HCT116 (cell line): Measurements from ENCODE around the gene TRIM65. TPM values are rescaled to one million over a fixed set of nuclear protein-coding genes. Genes with fewer than 3 reads are reported as not detected.

Source experiments
- ATAC-seq: fragments of 200-7000 bp; cut with Tn5 transposase; 2 replicates; pipeline ENCODE4 v1.9.1; 2020; ENCODE audit warnings: mild to moderate bottlenecking, moderate library complexity
- BruUV-seq: library from RNA; stranded (reverse); fragments of 400-500 nt; replicated peaks from 2 replicates; lab custom pipeline; 2021; lab: Mats Ljungman, UMichigan
- CTCF ChIA-PET: fragments of 300-600 bp; sonication (Branson Sonifier 250); formaldehyde crosslinking; loops from one replicate; lab custom pipeline; 2021; ENCODE audit warnings: antibody characterized with exemption; lab: Charles Lee
- POLR2A ChIA-PET: fragments of 300-600, 350-600 bp; sonication (Branson Sonifier 250); formaldehyde crosslinking; loops from one replicate; lab custom pipeline; 2021; ENCODE audit warnings: antibody characterized with exemption; lab: Charles Lee
- RAD21 ChIA-PET, 2 experiments: fragments of 300-600 bp; sonication (Branson Sonifier 250); formaldehyde crosslinking; loops; one replicate each; lab custom pipeline; 2023; ENCODE audit warnings: low total read pairs in 2 of 2; ENCODE audit not compliant: uncharacterized antibody in 2 of 2, unreplicated experiment in 2 of 2, low non-redundant PET in 1 of 2; lab: Charles Lee
- DNase-seq: peaks from one replicate; pipeline ENCODE4 v3.0.0-alpha.2; 2010; ENCODE audit warnings: low read depth, low spot score
- H2AFZ ChIP-seq: fragments of 200-600 bp; shearing (Covaris generic), sonication (generic); 2 replicates; pipeline ENCODE4 v1.6.1; 2017; ENCODE audit warnings: low read depth, mixed run types, mixed read lengths, antibody characterized with exemption, low read length; ENCODE audit not compliant: poor library complexity, severe bottlenecking
- H3K27ac ChIP-seq: 2 replicates; pipeline ENCODE4 v1.5.1; 2012; ENCODE audit warnings: low read depth, low read length
- H3K27me3 ChIP-seq: fragments of 200-600 bp; sonication (generic); 2 replicates; pipeline ENCODE4 v1.6.1; 2016; ENCODE audit warnings: mixed run types, low read length, mixed read lengths; ENCODE audit not compliant: insufficient read depth
- H3K36me3 ChIP-seq, 2 experiments: fragments of 200-500 bp in 1 of 2; fragments of 200-600 bp in 1 of 2; sonication (Bioruptor generic) in 1 of 2; sonication (generic) in 1 of 2; 2 replicates each; pipeline versions ENCODE4 v1.5.1 to v1.6.1; 2014 to 2016; ENCODE audit warnings: low read length in 2 of 2, inconsistent platforms in 1 of 2, mixed read lengths in 1 of 2, mixed run types in 1 of 2; ENCODE audit not compliant: insufficient read depth in 2 of 2, control insufficient read depth in 1 of 2
- H3K4me1 ChIP-seq, 2 experiments: fragments of 200-600 bp in 1 of 2; sonication (generic) in 1 of 2; 2 replicates each; pipeline versions ENCODE4 v1.5.1 to v1.6.1; 2012 to 2017; ENCODE audit warnings: low read length in 2 of 2, inconsistent platforms in 1 of 2, mild to moderate bottlenecking in 1 of 2, mixed read lengths in 1 of 2, mixed run types in 1 of 2, moderate library complexity in 1 of 2; ENCODE audit not compliant: insufficient read depth in 2 of 2, control insufficient read depth in 1 of 2
- H3K4me2 ChIP-seq: fragments of 200-600 bp; sonication (generic); 2 replicates; pipeline ENCODE4 v1.6.1; 2017; ENCODE audit warnings: mixed run types, low read length, mixed read lengths
- H3K4me3 ChIP-seq, 2 experiments: fragments of 200-600 bp in 1 of 2; sonication (generic) in 1 of 2; replicated peaks in 1 of 2; 2 replicates each; pipeline ENCODE4 v1.5.1; 2011 to 2016; ENCODE audit warnings: low read length in 2 of 2, control low read depth in 1 of 2, low read depth in 1 of 2, mild to moderate bottlenecking in 1 of 2, mixed read lengths in 1 of 2, mixed run types in 1 of 2
- H3K79me2 ChIP-seq: fragments of 200-600 bp; sonication (generic); 2 replicates; pipeline ENCODE4 v1.6.1; 2017; ENCODE audit warnings: mild to moderate bottlenecking, mixed run types, low read length, moderate library complexity, mixed read lengths; ENCODE audit not compliant: insufficient read depth
- H3K9ac ChIP-seq: fragments of 200-600 bp; sonication (generic); 2 replicates; pipeline ENCODE4 v1.6.1; 2016; ENCODE audit warnings: low read length, mixed read lengths
- H3K9me2 ChIP-seq: fragments of 200-600 bp; sonication (generic), shearing (Covaris generic); 2 replicates; pipeline ENCODE4 v1.6.1; 2017; ENCODE audit warnings: mixed run types, mild to moderate bottlenecking, moderate library complexity; ENCODE audit not compliant: insufficient read depth
- H3K9me3 ChIP-seq, 2 experiments: fragments of 200-500 bp in 1 of 2; fragments of 200-600 bp in 1 of 2; sonication (Bioruptor generic) in 1 of 2; sonication (generic) in 1 of 2; 2 replicates each; pipeline ENCODE4 v1.6.1; 2014 to 2017; ENCODE audit warnings: low read length in 2 of 2, mixed read lengths in 2 of 2, inconsistent platforms in 1 of 2, low read depth in 1 of 2, mild to moderate bottlenecking in 1 of 2, mixed run types in 1 of 2, moderate library complexity in 1 of 2; ENCODE audit not compliant: control insufficient read depth in 1 of 2, insufficient read depth in 1 of 2
- H4K20me1 ChIP-seq: fragments of 200-600 bp; sonication (generic), shearing (Covaris generic); 2 replicates; pipeline ENCODE4 v1.6.1; 2017; ENCODE audit warnings: mixed run types, mild to moderate bottlenecking, moderate library complexity; ENCODE audit not compliant: insufficient read depth
- CBX3 ChIP-seq: IDR thresholded peaks from 2 replicates; pipeline ENCODE4 v1.6.1; 2012; ENCODE audit warnings: low read depth
- CTCF ChIP-seq, 3 experiments: fragments of 200-600 bp in 1 of 3; sonication (generic) in 1 of 3; IDR thresholded peaks in 2 of 3; conservative IDR thresholded peaks in 1 of 3; 2 replicates each; pipeline ENCODE4 v1.5.1; 2012 to 2017; ENCODE audit warnings: low read depth in 2 of 3, low read length in 2 of 3, antibody characterized with exemption in 1 of 3, borderline replicate concordance in 1 of 3, control low read depth in 1 of 3, mild to moderate bottlenecking in 1 of 3, mixed read lengths in 1 of 3, mixed run types in 1 of 3, moderate library complexity in 1 of 3; ENCODE audit not compliant: insufficient read depth in 1 of 3
- EGR1 ChIP-seq: IDR thresholded peaks from 2 replicates; pipeline ENCODE4 v1.6.1; 2012; ENCODE audit warnings: low read depth
- ELF1 ChIP-seq: IDR thresholded peaks from 2 replicates; pipeline ENCODE4 v1.6.1; 2012; ENCODE audit warnings: low read depth, borderline replicate concordance
- EZH2 ChIP-seq: fragments of 200-600 bp; sonication (generic); IDR thresholded peaks from 2 replicates; pipeline ENCODE4 v1.6.1; 2017; ENCODE audit warnings: antibody characterized with exemption, mixed run types
- EZH2phosphoT487 ChIP-seq: fragments of 200-600 bp; IDR thresholded peaks from 2 replicates; pipeline ENCODE4 v1.6.1; 2018; ENCODE audit warnings: antibody characterized with exemption, borderline replicate concordance
- JUND ChIP-seq: IDR thresholded peaks from 2 replicates; pipeline ENCODE4 v1.6.1; 2012
- POLR2A ChIP-seq: IDR thresholded peaks from 2 replicates; pipeline ENCODE4 v1.7.0; 2011; ENCODE audit warnings: borderline replicate concordance; ENCODE audit not compliant: insufficient read depth, insufficient read length; ENCODE audit errors: extremely low read depth
- POLR2AphosphoS5 ChIP-seq: IDR thresholded peaks from 2 replicates; pipeline ENCODE4 v1.6.1; 2011; ENCODE audit warnings: mild to moderate bottlenecking, low read depth, low read length, moderate library complexity
- RAD21 ChIP-seq: IDR thresholded peaks from 2 replicates; pipeline ENCODE4 v1.6.1; 2012; ENCODE audit warnings: low read depth, mild to moderate bottlenecking
- REST ChIP-seq: IDR thresholded peaks from 2 replicates; pipeline ENCODE4 v1.6.1; 2012; ENCODE audit warnings: low read depth
- SIN3A ChIP-seq: IDR thresholded peaks from 2 replicates; pipeline ENCODE4 v1.6.1; 2012; ENCODE audit warnings: low read depth
- SP1 ChIP-seq: IDR thresholded peaks from 2 replicates; pipeline ENCODE4 v1.6.1; 2012; ENCODE audit warnings: low read depth
- SRF ChIP-seq: IDR thresholded peaks from 2 replicates; pipeline ENCODE4 v1.6.1; 2012; ENCODE audit warnings: low read depth
- TCF7L2 ChIP-seq: IDR thresholded peaks from 2 replicates; pipeline ENCODE4 v1.7.0; 2011; ENCODE audit warnings: borderline replicate concordance, inconsistent platforms; ENCODE audit not compliant: insufficient read depth, insufficient read length; ENCODE audit errors: extremely low read depth
- YY1 ChIP-seq: IDR thresholded peaks from 2 replicates; pipeline ENCODE4 v1.6.1; 2011; ENCODE audit warnings: low read length, low read depth, moderate library complexity, mild to moderate bottlenecking; ENCODE audit not compliant: insufficient replicate concordance; ENCODE audit errors: extremely low read depth
- ZBTB33 ChIP-seq: IDR thresholded peaks from 2 replicates; pipeline ENCODE4 v1.6.1; 2011; ENCODE audit warnings: mild to moderate bottlenecking, low read length, moderate library complexity; ENCODE audit not compliant: insufficient replicate concordance; ENCODE audit errors: extremely low read depth
- ZFX ChIP-seq: fragments of 450-650 bp; IDR thresholded peaks from 2 replicates; pipeline ENCODE4 v1.6.1; 2017
- intact Hi-C: fragments of 100-400 bp; cut with micrococcal nuclease; formaldehyde crosslinking; loops from 2 replicates; pipeline ENCODE4 v1.10.0; 2022
- total RNA-seq: library from RNA; stranded (reverse); gene quantifications from one replicate; pipeline ENCODE4 v1.2.1, GENCODE V29; 2021; ENCODE audit not compliant: unreplicated experiment

The TRIM65 gene
- total RNA-seq, 1 experiment from 2014 or later: 53.0 TPM

DNA sequence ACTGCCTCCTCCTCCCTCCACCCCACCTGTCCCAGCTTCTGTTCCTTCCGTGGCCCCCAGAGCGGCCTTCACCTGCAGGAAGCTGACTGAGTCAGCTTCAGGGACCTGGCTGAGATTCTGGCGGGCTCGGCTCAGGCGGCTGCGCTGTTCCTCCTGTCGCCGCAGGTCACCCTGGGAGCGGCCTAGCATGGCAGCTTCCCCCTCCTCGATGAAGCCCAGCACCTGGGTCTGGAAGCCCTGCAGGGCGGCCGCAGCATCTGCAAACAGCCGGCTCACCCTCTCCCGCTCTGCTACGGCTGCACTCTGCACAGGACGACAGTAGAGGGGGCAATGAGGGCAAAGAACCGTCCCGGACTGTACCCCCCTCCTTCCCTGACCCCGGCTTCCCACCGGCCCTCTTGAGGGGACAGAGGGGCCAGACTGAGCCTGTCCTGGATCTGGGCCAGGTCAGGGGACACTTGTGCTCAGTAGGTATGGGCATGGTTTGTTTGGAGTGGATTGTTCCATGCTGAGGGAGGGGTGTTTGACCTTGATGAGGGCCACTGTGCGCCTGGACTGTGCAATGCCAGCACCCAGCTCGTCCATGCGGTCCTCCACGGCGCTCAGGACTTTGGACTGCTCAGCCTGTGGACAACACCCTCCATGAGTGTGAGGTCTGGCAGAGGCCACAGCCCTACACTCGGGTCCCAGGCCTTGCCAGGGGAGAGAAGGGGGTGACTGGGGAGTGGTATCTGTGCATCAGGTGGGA lies 20.4 kb downstream of the TRIM65 start:
- Histone ChIP-seq H3K27ac (peak overlapping the region; percentile 99), H3K27me3 (no peaks in the 10 kb centered on the region), H3K79me2 (peaks cover 27% of the 10 kb centered on the region), H3K4me3 (peak overlapping the region; percentile 69 to 81), H3K9ac (peak overlapping the region; percentile 96), H3K9me3 (no peaks in the 10 kb centered on the region), H3K4me2 (peak overlapping the region; percentile 96), H2AFZ (no peak overlapping the region), H3K9me2 (no peaks in the 10 kb centered on the region), H3K4me1 (peaks cover 58 to 75% of the 10 kb centered on the region in 2 experiments), H4K20me1 (no peaks in the 10 kb centered on the region), H3K36me3 (peaks cover 0 to 4% of the 10 kb centered on the region in 2 experiments; a peak in 1 of 4 replicates)
- ChIA-PET POLR2A (interaction anchor here (0.7 to 3.2 kb wide), 21 partner anchors 9 to 193 kb away, joined by 3 to 27 read pairs (median 4); partner anchors contain the start of genes MRPL38, TRIM65, UNK and WBP2), RAD21 (interaction anchor here (1.0 to 1.5 kb wide), 3 partner anchors 15 to 21 kb away, joined by 5 to 6 read pairs (median 5); partner anchors contain the start of gene WBP2 (in 2 of the 2)), CTCF (interaction anchor here (0.8 to 6.3 kb wide), 21 partner anchors 11 to 276 kb away, joined by 3 to 57 read pairs (median 4); partner anchors contain the start of genes FBF1, GALK1, MRPL38 and UNK)
- peak; percentile 55 for ATAC-seq
- no TSS peak for BruUV-seq
- peak; percentile 84 for DNase-seq
- intact Hi-C loops: loop anchor here (5.0 kb wide), 1 partner anchor 99 kb away; a partner anchor contains a TSS
- TF ChIP-seq SIN3A (no peak), ZBTB33 (no peak), TCF7L2 (peak; percentile 69), POLR2AphosphoS5 (peak; percentile 68), EZH2phosphoT487 (no peak), EGR1 (no peak), SRF (no peak), ELF1 (no peak), ZFX (peak; percentile 68), CBX3 (no peak), CTCF (IDR thresholded peaks at IDR 0.05 in 2 of 3, conservative IDR thresholded peaks at IDR 0.05 in 1 of 3; ENCODE audit: borderline replicate concordance in 1 of 3, insufficient read depth in 1 of 3, low read depth in 2 of 3, low read length in 2 of 3) (peak in 2 of 3 experiments; percentile 34 to 36; a peak in 4 of 6 replicates), JUND (no peak), REST (no peak), POLR2A (peak; percentile 53), EZH2 (no peak), SP1 (no peak), YY1 (peak; percentile 62), RAD21 (no peak)
